NCI-H146 treated with DMSO at 0.1 percent for 48 hours (cell line): ENCODE measurements around the gene MVK.
"Not testable (repeated sequence)": the region's sequence is repeated elsewhere in the genome, so short reads cannot be mapped to it uniquely, and the experiment has no call there.

Experiments
- DNase-seq: peaks from one replicate; lab custom pipeline; 2025; ENCODE audit not compliant: unreplicated experiment; lab: John Stamatoyannopoulos, UW

Gene MVK

GRCh38 chr12:109588461-109589239 is 15.1 kb downstream of the MVK start:
- no peak for DNase-seq

GRCh38 chr12:109589240-109589590 is 15.6 kb downstream of the MVK start:
- DNase-seq: no peak

GRCh38 chr12:109589691-109590245 is 16.2 kb downstream of the MVK start:
- DNase-seq: no peak

- no peak for DNase-seq
These were observed 17.0 kb downstream of the MVK start for GRCh38 chr12:109590566-109590965.

- no peak for DNase-seq
These were observed 17.4 kb downstream of the MVK start for GRCh38 chr12:109591041-109591440.

GRCh38 chr12:109592195-109592904 is 18.8 kb downstream of the MVK start:
- DNase-seq: no peak

GRCh38 chr12:109592905-109593272 is 19.3 kb downstream of the MVK start:
- no peak for DNase-seq

GRCh38 chr12:109594556-109595317 is 21.1 kb downstream of the MVK start:
- no peak for DNase-seq

GRCh38 chr12:109595321-109595902 is 21.8 kb downstream of the MVK start:
- no peak for DNase-seq

GRCh38 chr12:109596418-109597244 is 23.0 kb downstream of the MVK start:
- no peak for DNase-seq

GRCh38 chr12:109597414-109597794 is 23.8 kb downstream of the MVK start:
- DNase-seq: no peak

GRCh38 chr12:109597795-109598427 is 24.3 kb downstream of the MVK start:
- peak; percentile 65 for DNase-seq

- no peak for DNase-seq
These were observed 24.8 kb downstream of the MVK start for GRCh38 chr12:109598428-109598854.

GRCh38 chr12:109599087-109599486 is 25.5 kb downstream of the MVK start:
- no peak for DNase-seq

- DNase-seq: no peak
These were observed 26.9 kb downstream of the MVK start for GRCh38 chr12:109600481-109600880.

GRCh38 chr12:109600995-109601394 is 27.4 kb downstream of the MVK start:
- DNase-seq: no peak

- DNase-seq: no peak
These were observed 28.0 kb downstream of the MVK start for GRCh38 chr12:109601557-109601956.

- DNase-seq: not testable (repeated sequence)
These were observed 28.5 kb downstream of the MVK start for GRCh38 chr12:109602132-109602531.

- no peak for DNase-seq
These were observed 30.6 kb downstream of the MVK start for GRCh38 chr12:109604132-109604585.

GRCh38 chr12:109605016-109605415 is 31.4 kb downstream of the MVK start:
- no peak for DNase-seq
